K562 (cell line): ENCODE results near the gene SLC2A4RG. TPM values are rescaled to one million over a fixed set of nuclear protein-coding genes. Genes with fewer than 3 reads are reported as not detected.
A peak's percentile ranks its signal among the peaks of the same experiment; 100 is the strongest.

Experiments
- CHD1 ChIP-seq: fragments of 200-600 bp; sonication (generic); IDR thresholded peaks from one replicate; pipeline ENCODE4 v1.6.1; 2012; ENCODE audit warnings: mild to moderate bottlenecking, moderate library complexity, low read length, inconsistent platforms
- ETS1 ChIP-seq: conservative IDR thresholded peaks from 2 replicates; pipeline ENCODE4 v1.6.1; 2011; ENCODE audit warnings: low read depth, mild to moderate bottlenecking, low read length; ENCODE audit not compliant: control insufficient read depth
- FOXA3 ChIP-seq, 2 experiments: fragments of 450-650 bp in 1 of 2; sonication (generic) in 1 of 2; formaldehyde crosslinking; IDR thresholded peaks in 1 of 2; conservative IDR thresholded peaks in 1 of 2; 2 replicates each; pipeline versions ENCODE4 v1.4.0 to v1.8.0; 2020 to 2022; ENCODE audit warnings: mild to moderate bottlenecking in 2 of 2, missing genetic modification reagents in 1 of 2
- NCOA4 ChIP-seq: fragments of 450-650 bp; IDR thresholded peaks from 2 replicates; pipeline ENCODE4 v1.6.1; 2018; ENCODE audit warnings: mild to moderate bottlenecking; ENCODE audit not compliant: partially characterized antibody
- NFE2 ChIP-seq: IDR thresholded peaks from 2 replicates; pipeline ENCODE4 v1.6.1; 2014; ENCODE audit warnings: antibody characterized with exemption, low read depth
- NKRF ChIP-seq: fragments of 450-650 bp; IDR thresholded peaks from 2 replicates; pipeline ENCODE4 v1.6.1; 2016; ENCODE audit warnings: borderline replicate concordance
- NONO ChIP-seq, 2 experiments: fragments of 200-400 bp in 1 of 2; fragments of 450-650 bp in 1 of 2; formaldehyde crosslinking in 1 of 2; IDR thresholded peaks; 2 replicates each; pipeline ENCODE4 v1.6.1; 2017; ENCODE audit warnings: low read depth in 2 of 2, mild to moderate bottlenecking in 2 of 2, moderate library complexity in 2 of 2, low read length in 1 of 2
- PHF20 ChIP-seq: fragments of 450-650 bp; IDR thresholded peaks from 2 replicates; pipeline ENCODE4 v1.6.1; 2018; ENCODE audit not compliant: partially characterized antibody
- PRPF4 ChIP-seq: fragments of 200-400 bp; formaldehyde crosslinking; IDR thresholded peaks from one replicate; pipeline ENCODE4 v1.6.1; 2017; ENCODE audit warnings: low read length, low read depth, mild to moderate bottlenecking; ENCODE audit not compliant: insufficient read depth, poor library complexity, severe bottlenecking
- SMARCA5 ChIP-seq: fragments of 450-650 bp; IDR thresholded peaks from 2 replicates; pipeline ENCODE4 v1.6.1; 2016
- TSC22D4 ChIP-seq: fragments of 450-650 bp; IDR thresholded peaks from 2 replicates; pipeline ENCODE4 v1.6.1; 2016; ENCODE audit warnings: missing genetic modification characterization, missing biosample characterization, control low read depth
- U2AF1 ChIP-seq: fragments of 200-400 bp; formaldehyde crosslinking; optimal IDR thresholded peaks from 2 replicates; pipeline ENCODE3; 2017; ENCODE audit warnings: mild to moderate bottlenecking, low read depth, low read length, moderate library complexity
- ZBED1 ChIP-seq: IDR thresholded peaks from 2 replicates; pipeline ENCODE4 v1.6.1; 2014
- ZNF24 ChIP-seq: fragments of 450-650 bp; IDR thresholded peaks from 2 replicates; pipeline ENCODE4 v1.6.1; 2016
- ZNF253 ChIP-seq: fragments of 250-450 bp; sonication (Bioruptor Pico); conservative IDR thresholded peaks from 2 replicates; pipeline ENCODE4 v1.6.1; 2021; ENCODE audit warnings: mild to moderate bottlenecking
- ZNF277 ChIP-seq: fragments of 250-450 bp; sonication (Bioruptor Pico); IDR thresholded peaks from 2 replicates; pipeline ENCODE4 v1.8.0; 2022; ENCODE audit warnings: inconsistent platforms, mild to moderate bottlenecking, moderate library complexity, borderline replicate concordance
- ZNF589 ChIP-seq: fragments of 200-800 bp; sonication (Bioruptor generic); IDR thresholded peaks from 2 replicates; pipeline ENCODE4 v1.6.1; 2016; ENCODE audit warnings: low read depth, missing genetic modification characterization, missing compliant biosample characterization
- ZNF785 ChIP-seq: fragments of 250-450 bp; sonication (Bioruptor Pico); IDR thresholded peaks from 2 replicates; pipeline ENCODE4 v1.4.0; 2020; ENCODE audit warnings: mild to moderate bottlenecking
- polyA plus RNA-seq, 8 experiments: library from polyadenylated mRNA; depleted of rRNA in 4 of 8; stranded (reverse) in 5 of 8; unstranded in 3 of 8; fragments of >200 nt; fragmentation: Nextera tagmentation in 2 of 8; fragmentation: Illumina TruSeq in 1 of 8; extraction: Ambion mirVana in 2 of 8; extraction: Trizol in 1 of 8; gene quantifications; 2 replicates each; pipeline versions ENCODE4 v1.2.1 to v1.2.3, GENCODE V29; 2011 to 2014; ENCODE audit warnings: inconsistent platforms in 1 of 8, missing spikeins in 1 of 8
- total RNA-seq, 7 experiments: library from RNA; depleted of rRNA in 6 of 7; stranded (reverse); fragments of >200 nt in 6 of 7; fragmentation: Illumina TruSeq in 2 of 7; extraction: Trizol in 2 of 7; gene quantifications; 2 replicates each; pipeline versions ENCODE4 v1.2.1 to v1.2.3, GENCODE V29; 2011 to 2021; ENCODE audit warnings: low replicate concordance in 1 of 7
- TF ChIP-seq, protein P1 (sequence below): fragments of 450-650 bp; IDR thresholded peaks from one replicate; pipeline ENCODE4 v1.6.1; 2018; ENCODE audit warnings: mild to moderate bottlenecking, moderate library complexity; ENCODE audit not compliant: partially characterized antibody
- TF ChIP-seq, protein P2 (sequence below): fragments of 250-450 bp; sonication (Bioruptor Pico); IDR thresholded peaks from 2 replicates; pipeline ENCODE4 v1.8.0; 2021; ENCODE audit warnings: moderate library complexity, mild to moderate bottlenecking, inconsistent platforms

SLC2A4RG gene
- total and polyA plus RNA-seq, 9 of the 15 experiments (the other 6 are each of a cell fraction or from before 2014, with no cell fraction given), result 0.34 to 97.3 (median 26.5) TPM

GRCh38 chr20:63707558-63708300 is 31.8 kb upstream of the SLC2A4RG start, which contains the start of the genes ARFRP1 and ZGPAT (continued):
- TF ChIP-seq U2AF1 (peak; percentile 70), PHF20 (peak; percentile 96), ZNF785 (CRISPR knock-in tag) (no peak), ZBED1 (no peak), ETS1 (peak; percentile 74), CHD1 (no peak), FOXA3 (CRISPR knock-in tag; conservative IDR thresholded peaks at IDR 0.05 in 1 of 2, IDR thresholded peaks at IDR 0.05 in 1 of 2) (no peak; a peak in 2 of 4 replicates), NCOA4 (no peak), ZNF589 (no peak), TSC22D4 (tag) (no peak), NKRF (no peak), SMARCA5 (no peak), ZNF24 (peak; percentile 16; the same call in 1 of the 2 replicates), NONO (IDR thresholded peaks at IDR 0.05; ENCODE audit: low read depth in 2 of 2, low read length in 1 of 2) (peak; percentile 14 to 82; a peak in 2 of 4 replicates), NFE2 (no peak), PRPF4 (no peak), ZNF277 (CRISPR knock-in tag) (no peak), ZNF253 (CRISPR knock-in tag) (no peak)
- TF ChIP-seq, protein P1, sequence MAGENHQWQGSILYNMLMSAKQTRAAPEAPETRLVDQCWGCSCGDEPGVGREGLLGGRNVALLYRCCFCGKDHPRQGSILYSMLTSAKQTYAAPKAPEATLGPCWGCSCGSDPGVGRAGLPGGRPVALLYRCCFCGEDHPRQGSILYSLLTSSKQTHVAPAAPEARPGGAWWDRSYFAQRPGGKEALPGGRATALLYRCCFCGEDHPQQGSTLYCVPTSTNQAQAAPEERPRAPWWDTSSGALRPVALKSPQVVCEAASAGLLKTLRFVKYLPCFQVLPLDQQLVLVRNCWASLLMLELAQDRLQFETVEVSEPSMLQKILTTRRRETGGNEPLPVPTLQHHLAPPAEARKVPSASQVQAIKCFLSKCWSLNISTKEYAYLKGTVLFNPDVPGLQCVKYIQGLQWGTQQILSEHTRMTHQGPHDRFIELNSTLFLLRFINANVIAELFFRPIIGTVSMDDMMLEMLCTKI, result no peak
- TF ChIP-seq, protein P2, sequence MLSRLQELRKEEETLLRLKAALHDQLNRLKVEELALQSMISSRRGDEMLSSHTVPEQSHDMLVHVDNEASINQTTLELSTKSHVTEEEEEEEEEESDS (CRISPR knock-in tag), result no peak
